K562 (cell line): Measurements from ENCODE around the gene CSRNP2. TPM values are rescaled to one million over a fixed set of nuclear protein-coding genes. Genes with fewer than 3 reads are reported as not detected.
A peak's percentile ranks its signal among the peaks of the same experiment; 100 is the strongest.

Experiments used
- BDP1 ChIP-seq: IDR thresholded peaks from 3 replicates; pipeline ENCODE4 v1.6.1; 2011; ENCODE audit not compliant: insufficient read length, insufficient read depth
- CBFA2T2 ChIP-seq: fragments of 450-650 bp; conservative IDR thresholded peaks from 2 replicates; pipeline ENCODE4 v1.6.1; 2017; ENCODE audit warnings: mild to moderate bottlenecking
- CEBPB ChIP-seq: fragments of 450-650 bp; IDR thresholded peaks from 2 replicates; pipeline ENCODE4 v1.6.1; 2016; ENCODE audit warnings: missing genetic modification characterization, missing compliant biosample characterization
- CHD1 ChIP-seq: fragments of 200-600 bp; sonication (generic); IDR thresholded peaks from one replicate; pipeline ENCODE4 v1.6.1; 2012; ENCODE audit warnings: mild to moderate bottlenecking, moderate library complexity, low read length, inconsistent platforms
- CHD2 ChIP-seq: IDR thresholded peaks from 2 replicates; pipeline ENCODE4 v1.6.1; 2011; ENCODE audit warnings: low read depth, low read length
- CSDE1 ChIP-seq, 2 experiments: fragments of 450-650 bp; IDR thresholded peaks; 2 replicates each; pipeline ENCODE4 v1.6.1; 2016; ENCODE audit warnings: mild to moderate bottlenecking in 1 of 2
- ELF2 ChIP-seq: fragments of 250-450 bp; sonication (Bioruptor Pico); IDR thresholded peaks from 2 replicates; pipeline ENCODE4 v1.5.0; 2021; ENCODE audit warnings: mild to moderate bottlenecking
- HSF4 ChIP-seq: fragments of 250-450 bp; sonication (Bioruptor Pico); IDR thresholded peaks from 2 replicates; pipeline ENCODE4 v2.1.2; 2022; ENCODE audit warnings: mild to moderate bottlenecking, moderate library complexity, borderline replicate concordance
- KHSRP ChIP-seq: fragments of 450-650 bp; IDR thresholded peaks from 2 replicates; pipeline ENCODE4 v1.6.1; 2017
- MTA2 ChIP-seq: fragments of 450-650 bp; IDR thresholded peaks from 2 replicates; pipeline ENCODE4 v1.6.1; 2016; ENCODE audit warnings: low read depth
- NFE2 ChIP-seq: IDR thresholded peaks from 2 replicates; pipeline ENCODE4 v1.6.1; 2014; ENCODE audit warnings: antibody characterized with exemption, low read depth
- NUFIP1 ChIP-seq: fragments of 450-650 bp; IDR thresholded peaks from 2 replicates; pipeline ENCODE4 v1.6.1; 2018; ENCODE audit not compliant: partially characterized antibody
- OTX1 ChIP-seq: fragments of 450-650 bp; formaldehyde crosslinking; IDR thresholded peaks from 2 replicates; pipeline ENCODE4 v1.4.0; 2022; ENCODE audit warnings: mild to moderate bottlenecking
- PCBP2 ChIP-seq: fragments of 200-400 bp; formaldehyde crosslinking; IDR thresholded peaks from 2 replicates; pipeline ENCODE4 v1.6.1; 2018; ENCODE audit warnings: low read length, low read depth, mild to moderate bottlenecking, moderate library complexity; ENCODE audit not compliant: poor library complexity, severe bottlenecking
- PHF21A ChIP-seq: fragments of 450-650 bp; IDR thresholded peaks from 2 replicates; pipeline ENCODE4 v1.6.1; 2017; ENCODE audit warnings: low read depth, borderline replicate concordance
- PHTF2 ChIP-seq: fragments of 250-450 bp; sonication (Bioruptor Pico); IDR thresholded peaks from 2 replicates; pipeline ENCODE4 v1.5.0; 2021; ENCODE audit warnings: mild to moderate bottlenecking
- SMAD1 ChIP-seq: fragments of 150-350 bp; IDR thresholded peaks from 2 replicates; pipeline ENCODE4 v1.6.1; 2014; ENCODE audit warnings: low read length, low read depth; ENCODE audit not compliant: partially characterized antibody
- SOX6 ChIP-seq: fragments of 450-650 bp; IDR thresholded peaks from 2 replicates; pipeline ENCODE4 v1.6.1; 2014; ENCODE audit warnings: mild to moderate bottlenecking
- SRSF1 ChIP-seq: fragments of 200-400 bp; formaldehyde crosslinking; IDR thresholded peaks from 2 replicates; pipeline ENCODE4 v1.6.1; 2017; ENCODE audit warnings: mild to moderate bottlenecking, low read depth, low read length, moderate library complexity
- TARDBP ChIP-seq: fragments of 450-650 bp; IDR thresholded peaks from 2 replicates; pipeline ENCODE4 v1.6.1; 2016
- ZNF239 ChIP-seq: fragments of 250-450 bp; sonication (Bioruptor Pico); IDR thresholded peaks from 2 replicates; pipeline ENCODE4 v1.4.0; 2020; ENCODE audit warnings: mild to moderate bottlenecking
- ZNF57 ChIP-seq: fragments of 450-650 bp; formaldehyde crosslinking; IDR thresholded peaks from 2 replicates; pipeline ENCODE4 v1.4.0; 2020; ENCODE audit warnings: mild to moderate bottlenecking, moderate library complexity
- ZNF586 ChIP-seq: fragments of 450-650 bp; formaldehyde crosslinking; conservative IDR thresholded peaks from 2 replicates; pipeline ENCODE4 v1.4.0; 2020; ENCODE audit warnings: mild to moderate bottlenecking, moderate library complexity
- polyA plus RNA-seq, 8 experiments: library from polyadenylated mRNA; depleted of rRNA in 4 of 8; stranded (reverse) in 5 of 8; unstranded in 3 of 8; fragments of >200 nt; fragmentation: Nextera tagmentation in 2 of 8; fragmentation: Illumina TruSeq in 1 of 8; extraction: Ambion mirVana in 2 of 8; extraction: Trizol in 1 of 8; gene quantifications; 2 replicates each; pipeline versions ENCODE4 v1.2.1 to v1.2.3, GENCODE V29; 2011 to 2014; ENCODE audit warnings: inconsistent platforms in 1 of 8, missing spikeins in 1 of 8
- total RNA-seq, 7 experiments: library from RNA; depleted of rRNA in 6 of 7; stranded (reverse); fragments of >200 nt in 6 of 7; fragmentation: Illumina TruSeq in 2 of 7; extraction: Trizol in 2 of 7; gene quantifications; 2 replicates each; pipeline versions ENCODE4 v1.2.1 to v1.2.3, GENCODE V29; 2011 to 2021; ENCODE audit warnings: low replicate concordance in 1 of 7
- TF ChIP-seq, protein P1 (sequence below): fragments of 450-650 bp; IDR thresholded peaks from 2 replicates; pipeline ENCODE4 v1.6.1; 2016; ENCODE audit warnings: antibody characterized with exemption
- TF ChIP-seq, protein P2 (sequence below): fragments of 450-650 bp; formaldehyde crosslinking; IDR thresholded peaks from 2 replicates; pipeline ENCODE4 v1.4.0; 2020; ENCODE audit warnings: mild to moderate bottlenecking, moderate library complexity
- TF ChIP-seq, protein P3 (sequence below): fragments of 450-650 bp; formaldehyde crosslinking; IDR thresholded peaks from 2 replicates; pipeline ENCODE4 v1.4.0; 2020; ENCODE audit warnings: mild to moderate bottlenecking, mixed read lengths
- TF ChIP-seq, protein P4 (sequence below): IDR thresholded peaks from 2 replicates; pipeline ENCODE4 v1.6.1; 2011; ENCODE audit warnings: borderline replicate concordance, low read depth, mild to moderate bottlenecking, moderate library complexity, low read length; ENCODE audit not compliant: insufficient read depth, poor library complexity, severe bottlenecking

Gene CSRNP2
- total and polyA plus RNA-seq, 9 of the 15 experiments (the other 6 are each of a cell fraction or from before 2014, with no cell fraction given), result 1.6 to 13.9 (median 5.9) TPM

DNA sequence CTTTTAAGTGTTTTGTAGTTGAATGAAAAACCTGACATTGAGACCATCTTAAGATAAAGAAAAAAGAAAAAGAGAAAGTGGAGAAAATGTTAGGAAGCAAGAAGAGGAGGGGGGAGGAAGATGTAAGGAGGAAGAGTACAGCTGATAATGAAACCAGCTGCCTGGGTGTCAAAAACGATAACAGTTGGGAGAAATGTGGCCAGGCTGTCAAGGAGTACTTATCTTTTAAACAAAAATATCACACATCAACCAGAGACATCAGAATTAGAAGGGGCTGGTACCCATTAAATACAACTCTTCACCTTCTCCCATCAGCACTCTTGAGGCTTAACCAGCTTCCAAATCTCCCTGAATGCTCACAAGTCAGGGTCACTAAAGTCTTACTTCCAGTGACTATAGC lies 61.7 kb downstream of the CSRNP2 start (continued):
- TF ChIP-seq, protein P1, sequence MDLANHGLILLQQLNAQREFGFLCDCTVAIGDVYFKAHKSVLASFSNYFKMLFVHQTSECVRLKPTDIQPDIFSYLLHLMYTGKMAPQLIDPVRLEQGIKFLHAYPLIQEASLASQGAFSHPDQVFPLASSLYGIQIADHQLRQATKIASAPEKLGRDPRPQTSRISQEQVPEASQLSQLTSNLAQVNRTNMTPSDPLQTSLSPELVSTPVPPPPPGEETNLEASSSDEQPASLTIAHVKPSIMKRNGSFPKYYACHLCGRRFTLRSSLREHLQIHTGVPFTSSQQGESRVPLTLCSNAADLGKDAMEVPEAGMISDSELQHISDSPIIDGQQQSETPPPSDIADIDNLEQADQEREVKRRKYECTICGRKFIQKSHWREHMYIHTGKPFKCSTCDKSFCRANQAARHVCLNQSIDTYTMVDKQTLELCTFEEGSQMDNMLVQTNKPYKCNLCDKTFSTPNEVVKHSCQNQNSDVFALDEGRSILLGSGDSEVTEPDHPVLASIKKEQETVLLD, result peak; percentile 69; the same call in 1 of the 2 replicates
- peak; percentile 94 for TF ChIP-seq CBFA2T2
- TF ChIP-seq CHD1, result no peak
- no peak for TF ChIP-seq OTX1 (CRISPR knock-in tag)
- no peak for TF ChIP-seq SRSF1
- TF ChIP-seq CEBPB (tag), result no peak
- no peak for TF ChIP-seq TARDBP
- no peak; the same call in 1 of the 2 replicates for TF ChIP-seq NFE2
- TF ChIP-seq, protein P2, sequence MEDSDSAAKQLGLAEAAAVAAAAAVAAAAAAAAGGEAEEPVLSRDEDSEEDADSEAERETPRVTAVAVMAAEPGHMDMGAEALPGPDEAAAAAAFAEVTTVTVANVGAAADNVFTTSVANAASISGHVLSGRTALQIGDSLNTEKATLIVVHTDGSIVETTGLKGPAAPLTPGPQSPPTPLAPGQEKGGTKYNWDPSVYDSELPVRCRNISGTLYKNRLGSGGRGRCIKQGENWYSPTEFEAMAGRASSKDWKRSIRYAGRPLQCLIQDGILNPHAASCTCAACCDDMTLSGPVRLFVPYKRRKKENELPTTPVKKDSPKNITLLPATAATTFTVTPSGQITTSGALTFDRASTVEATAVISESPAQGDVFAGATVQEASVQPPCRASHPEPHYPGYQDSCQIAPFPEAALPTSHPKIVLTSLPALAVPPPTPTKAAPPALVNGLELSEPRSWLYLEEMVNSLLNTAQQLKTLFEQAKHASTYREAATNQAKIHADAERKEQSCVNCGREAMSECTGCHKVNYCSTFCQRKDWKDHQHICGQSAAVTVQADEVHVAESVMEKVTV, result no peak
- no peak for TF ChIP-seq PHTF2
- TF ChIP-seq PHF21A, result no peak
- no peak; the same call in 1 of the 2 replicates for TF ChIP-seq ZNF239 (CRISPR knock-in tag)
- no peak for TF ChIP-seq ZNF586 (CRISPR knock-in tag)
- peak; percentile 88 for TF ChIP-seq MTA2
- no peak for TF ChIP-seq KHSRP
- no peak for TF ChIP-seq BDP1
- TF ChIP-seq CSDE1 (IDR thresholded peaks at IDR 0.05), result no peak
- no peak for TF ChIP-seq NUFIP1
- no peak for TF ChIP-seq SMAD1
- no peak for TF ChIP-seq PCBP2
- TF ChIP-seq HSF4, result no peak
- no peak for TF ChIP-seq ZNF57
- peak; percentile 82 for TF ChIP-seq SOX6
- TF ChIP-seq, protein P3, sequence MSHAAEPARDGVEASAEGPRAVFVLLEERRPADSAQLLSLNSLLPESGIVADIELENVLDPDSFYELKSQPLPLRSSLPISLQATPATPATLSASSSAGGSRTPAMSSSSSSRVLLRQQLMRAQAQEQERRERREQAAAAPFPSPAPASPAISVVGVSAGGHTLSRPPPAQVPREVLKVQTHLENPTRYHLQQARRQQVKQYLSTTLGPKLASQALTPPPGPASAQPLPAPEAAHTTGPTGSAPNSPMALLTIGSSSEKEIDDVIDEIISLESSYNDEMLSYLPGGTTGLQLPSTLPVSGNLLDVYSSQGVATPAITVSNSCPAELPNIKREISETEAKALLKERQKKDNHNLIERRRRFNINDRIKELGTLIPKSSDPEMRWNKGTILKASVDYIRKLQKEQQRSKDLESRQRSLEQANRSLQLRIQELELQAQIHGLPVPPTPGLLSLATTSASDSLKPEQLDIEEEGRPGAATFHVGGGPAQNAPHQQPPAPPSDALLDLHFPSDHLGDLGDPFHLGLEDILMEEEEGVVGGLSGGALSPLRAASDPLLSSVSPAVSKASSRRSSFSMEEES (CRISPR knock-in tag), result no peak
- TF ChIP-seq CHD2, result no peak
- TF ChIP-seq, protein P4, sequence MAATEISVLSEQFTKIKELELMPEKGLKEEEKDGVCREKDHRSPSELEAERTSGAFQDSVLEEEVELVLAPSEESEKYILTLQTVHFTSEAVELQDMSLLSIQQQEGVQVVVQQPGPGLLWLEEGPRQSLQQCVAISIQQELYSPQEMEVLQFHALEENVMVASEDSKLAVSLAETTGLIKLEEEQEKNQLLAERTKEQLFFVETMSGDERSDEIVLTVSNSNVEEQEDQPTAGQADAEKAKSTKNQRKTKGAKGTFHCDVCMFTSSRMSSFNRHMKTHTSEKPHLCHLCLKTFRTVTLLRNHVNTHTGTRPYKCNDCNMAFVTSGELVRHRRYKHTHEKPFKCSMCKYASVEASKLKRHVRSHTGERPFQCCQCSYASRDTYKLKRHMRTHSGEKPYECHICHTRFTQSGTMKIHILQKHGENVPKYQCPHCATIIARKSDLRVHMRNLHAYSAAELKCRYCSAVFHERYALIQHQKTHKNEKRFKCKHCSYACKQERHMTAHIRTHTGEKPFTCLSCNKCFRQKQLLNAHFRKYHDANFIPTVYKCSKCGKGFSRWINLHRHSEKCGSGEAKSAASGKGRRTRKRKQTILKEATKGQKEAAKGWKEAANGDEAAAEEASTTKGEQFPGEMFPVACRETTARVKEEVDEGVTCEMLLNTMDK, result no peak
- TF ChIP-seq ELF2 (CRISPR knock-in tag), result no peak
